ENCODE results near the gene BRPF3. TPM values are rescaled to one million over a fixed set of nuclear protein-coding genes. Genes with fewer than 3 reads are reported as not detected.

BRPF3 gene
- total RNA-seq, 1 experiment from 2014 or later, result 30.4 TPM

- peaks cover 2% of the 10 kb centered on the region; the same call in 1 of the 2 replicates for H3K4me1 Mint-ChIP-seq
- DNase-seq (ENCODE audit: low spot score) (no peak), ATAC-seq (no peak)
- H3K4me3 Mint-ChIP-seq, result no peak overlapping the region
- ChIA-PET CTCF (interaction anchor here (0.7 to 0.9 kb wide), 2 partner anchors 67 to 110 kb away, joined by 3 read pairs; no protein-coding TSS in a partner anchor), POLR2A (interaction anchor here (0.7 kb wide), 1 partner anchor 332 kb away, joined by 3 read pairs; no protein-coding TSS in a partner anchor)
- H3K27ac Mint-ChIP-seq, result no peak overlapping the region
- H3K36me3 Mint-ChIP-seq, result peaks cover 8% of the 10 kb centered on the region
- H3K9me3 Mint-ChIP-seq, result no peaks in the 10 kb centered on the region
- TF ChIP-seq CDX4 (CRISPR knock-in tag; IDR thresholded peaks at IDR 0.05; ENCODE audit: borderline replicate concordance), result no peak
- TF ChIP-seq SOX15 (CRISPR knock-in tag; IDR thresholded peaks at IDR 0.05), result no peak
- TF ChIP-seq ATF2 (CRISPR knock-in tag; IDR thresholded peaks at IDR 0.05; ENCODE audit: borderline replicate concordance, low read depth), result no peak
- TF ChIP-seq ELF4 (CRISPR knock-in tag; IDR thresholded peaks at IDR 0.05; ENCODE audit: low read depth), result no peak
- no peak for TF ChIP-seq CTCF (IDR thresholded peaks at IDR 0.05)
- TF ChIP-seq ATF3 (CRISPR knock-in tag; conservative IDR thresholded peaks at IDR 0.05), result no peak
- TF ChIP-seq SMAD3 (CRISPR knock-in tag; IDR thresholded peaks at IDR 0.05; ENCODE audit: borderline replicate concordance), result no peak
- TF ChIP-seq MAX (CRISPR knock-in tag; IDR thresholded peaks at IDR 0.05), result no peak
- TF ChIP-seq TCF7 (CRISPR knock-in tag; IDR thresholded peaks at IDR 0.05; ENCODE audit: low read depth), result no peak
- no peak for TF ChIP-seq ZBTB21 (CRISPR knock-in tag; IDR thresholded peaks at IDR 0.05; ENCODE audit: borderline replicate concordance)
- TF ChIP-seq TEAD4 (CRISPR knock-in tag; IDR thresholded peaks at IDR 0.05), result no peak
- TF ChIP-seq ZNF317 (CRISPR knock-in tag; IDR thresholded peaks at IDR 0.05; ENCODE audit: borderline replicate concordance, low read depth), result no peak
- no peak for TF ChIP-seq ZNF416 (CRISPR knock-in tag; IDR thresholded peaks at IDR 0.05)
- H3K27me3 Mint-ChIP-seq (ENCODE audit: low read depth), result no peaks in the 10 kb centered on the region
Measured at GRCh38 chr6:36235862-36236261, 39.3 kb downstream of the BRPF3 start.

GRCh38 chr6:36239774-36240173 lies 43.2 kb downstream of the BRPF3 start:
- H3K36me3 Mint-ChIP-seq, result no peaks in the 10 kb centered on the region
- H3K9me3 Mint-ChIP-seq, result no peaks in the 10 kb centered on the region
- TF ChIP-seq ZNF232 (CRISPR knock-in tag; IDR thresholded peaks at IDR 0.05) (no peak), MXD4 (CRISPR knock-in tag; IDR thresholded peaks at IDR 0.05; ENCODE audit: borderline replicate concordance) (no peak), FOXJ3 (CRISPR knock-in tag; IDR thresholded peaks at IDR 0.05; ENCODE audit: borderline replicate concordance) (no peak), HMGXB4 (CRISPR knock-in tag; IDR thresholded peaks at IDR 0.05) (no peak), SMAD4 (CRISPR knock-in tag; IDR thresholded peaks at IDR 0.05) (no peak), JUN (CRISPR knock-in tag; IDR thresholded peaks at IDR 0.05) (no peak)
- ChIA-PET CTCF (no interaction called here), POLR2A (no interaction called here)
- peaks cover 32% of the 10 kb centered on the region for H3K4me1 Mint-ChIP-seq
- ATAC-seq (no peak), DNase-seq (ENCODE audit: low spot score) (no peak)
- H3K27ac Mint-ChIP-seq, result no peak overlapping the region
- no peaks in the 10 kb centered on the region; the same call in 1 of the 2 replicates for H3K27me3 Mint-ChIP-seq (ENCODE audit: low read depth)
- no peak overlapping the region for H3K4me3 Mint-ChIP-seq

Measured in WTC11 (cell line).